ENCODE measurements around the gene SPA17. TPM values are rescaled to one million over a fixed set of nuclear protein-coding genes. Genes with fewer than 3 reads are reported as not detected.

Gene SPA17
- total RNA-seq, 1 experiment from 2014 or later, result 5.4 TPM

GRCh38 chr11:124676386-124676785 lies 2.7 kb downstream of the SPA17 start:
- Mint-ChIP-seq H3K4me3 (ENCODE audit: low read depth, unreplicated experiment) (no peak overlapping the region), H3K36me3 (ENCODE audit: insufficient read depth, unreplicated experiment) (peaks cover 18% of the 10 kb centered on the region), H3K9me3 (ENCODE audit: low read depth, unreplicated experiment) (no peaks in the 10 kb centered on the region), H3K27me3 (ENCODE audit: unreplicated experiment) (no peaks in the 10 kb centered on the region), H3K27ac (ENCODE audit: unreplicated experiment) (no peak overlapping the region), H3K4me1 (ENCODE audit: low read depth, unreplicated experiment) (no peaks in the 10 kb centered on the region)
- BruUV-seq (replicated peaks), result no TSS peak
- CTCF ChIA-PET, result interaction anchor here (0.7 kb wide), 1 partner anchor 562 kb away, joined by 3 read pairs; no protein-coding TSS in a partner anchor
- DNase-seq, result no peak
- no peak for TF ChIP-seq CTCF (IDR thresholded peaks at IDR 0.05; ENCODE audit: unreplicated experiment)
- intact Hi-C loops (cut with micrococcal nuclease; ENCODE audit: unreplicated experiment), result no loop called here

GRCh38 chr11:124678416-124678815 lies 4.7 kb downstream of the SPA17 start:
- no peak for TF ChIP-seq CTCF (IDR thresholded peaks at IDR 0.05; ENCODE audit: unreplicated experiment)
- H3K4me3 Mint-ChIP-seq (ENCODE audit: low read depth, unreplicated experiment), result no peak overlapping the region
- no TSS peak for BruUV-seq (replicated peaks)
- H3K9me3 Mint-ChIP-seq (ENCODE audit: low read depth, unreplicated experiment), result peaks cover 2% of the 10 kb centered on the region
- intact Hi-C loops (cut with micrococcal nuclease; ENCODE audit: unreplicated experiment), result no loop called here
- no peaks in the 10 kb centered on the region for H3K27me3 Mint-ChIP-seq (ENCODE audit: unreplicated experiment)
- H3K4me1 Mint-ChIP-seq (ENCODE audit: low read depth, unreplicated experiment), result no peaks in the 10 kb centered on the region
- CTCF ChIA-PET, result interaction anchor here (0.7 kb wide), 1 partner anchor 25 kb away, joined by 4 read pairs; no protein-coding TSS in a partner anchor
- DNase-seq, result no peak
- H3K36me3 Mint-ChIP-seq (ENCODE audit: insufficient read depth, unreplicated experiment), result peaks cover 12% of the 10 kb centered on the region
- H3K27ac Mint-ChIP-seq (ENCODE audit: unreplicated experiment), result no peak overlapping the region

GRCh38 chr11:124681421-124681820 lies 7.7 kb downstream of the SPA17 start:
- no peaks in the 10 kb centered on the region for H3K4me1 Mint-ChIP-seq (ENCODE audit: low read depth, unreplicated experiment)
- H3K4me3 Mint-ChIP-seq (ENCODE audit: low read depth, unreplicated experiment), result no peak overlapping the region
- CTCF ChIA-PET, result no interaction called here
- H3K27me3 Mint-ChIP-seq (ENCODE audit: unreplicated experiment), result no peaks in the 10 kb centered on the region
- no peak for TF ChIP-seq CTCF (IDR thresholded peaks at IDR 0.05; ENCODE audit: unreplicated experiment)
- no peaks in the 10 kb centered on the region for H3K36me3 Mint-ChIP-seq (ENCODE audit: insufficient read depth, unreplicated experiment)
- intact Hi-C loops (cut with micrococcal nuclease; ENCODE audit: unreplicated experiment), result no loop called here
- DNase-seq, result no peak
- no peak overlapping the region for H3K27ac Mint-ChIP-seq (ENCODE audit: unreplicated experiment)
- BruUV-seq (replicated peaks), result no TSS peak
- peaks cover 2% of the 10 kb centered on the region for H3K9me3 Mint-ChIP-seq (ENCODE audit: low read depth, unreplicated experiment)

- CTCF ChIA-PET, result no interaction called here
- no peak for DNase-seq
- no peaks in the 10 kb centered on the region for H3K4me1 Mint-ChIP-seq (ENCODE audit: low read depth, unreplicated experiment)
- no peak overlapping the region for H3K4me3 Mint-ChIP-seq (ENCODE audit: low read depth, unreplicated experiment)
- intact Hi-C loops (cut with micrococcal nuclease; ENCODE audit: unreplicated experiment), result no loop called here
- no peak for TF ChIP-seq CTCF (IDR thresholded peaks at IDR 0.05; ENCODE audit: unreplicated experiment)
- H3K27ac Mint-ChIP-seq (ENCODE audit: unreplicated experiment), result no peak overlapping the region
- no TSS peak for BruUV-seq (replicated peaks)
- no peaks in the 10 kb centered on the region for H3K36me3 Mint-ChIP-seq (ENCODE audit: insufficient read depth, unreplicated experiment)
- peaks cover 6% of the 10 kb centered on the region for H3K9me3 Mint-ChIP-seq (ENCODE audit: low read depth, unreplicated experiment)
- no peaks in the 10 kb centered on the region for H3K27me3 Mint-ChIP-seq (ENCODE audit: unreplicated experiment)
These were observed 8.7 kb downstream of the SPA17 start for GRCh38 chr11:124682443-124682842.
